NB4 (cell line): ENCODE data around the gene SATB2.

Experiments
- CTCF ChIP-seq: IDR thresholded peaks from one replicate; pipeline ENCODE4 v1.5.1; 2012; ENCODE audit warnings: low read depth, low read length
- MYC ChIP-seq: IDR thresholded peaks from 2 replicates; pipeline ENCODE4 v1.6.1; 2011; ENCODE audit warnings: low read depth, low read length
- POLR2A ChIP-seq: IDR thresholded peaks from 2 replicates; pipeline ENCODE4 v1.6.1; 2011; ENCODE audit warnings: mild to moderate bottlenecking; ENCODE audit not compliant: insufficient read length; ENCODE audit errors: extremely low read depth
- TF ChIP-seq, protein P1 (sequence below): IDR thresholded peaks from 2 replicates; pipeline ENCODE4 v1.6.1; 2011; ENCODE audit warnings: low read depth, low read length

- TF ChIP-seq POLR2A (no peak), CTCF (no peak), MYC (no peak)
- TF ChIP-seq, protein P1, sequence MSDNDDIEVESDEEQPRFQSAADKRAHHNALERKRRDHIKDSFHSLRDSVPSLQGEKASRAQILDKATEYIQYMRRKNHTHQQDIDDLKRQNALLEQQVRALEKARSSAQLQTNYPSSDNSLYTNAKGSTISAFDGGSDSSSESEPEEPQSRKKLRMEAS = no peak
Observed at GRCh38 chr2:199382091-199382490, 75.6 kb downstream of the SATB2 start.
